22Rv1 (cell line): ENCODE data around the gene KCTD13.

Source experiments
- CTCF ChIP-seq: fragments of 450-650 bp; IDR thresholded peaks from 2 replicates; pipeline ENCODE4 v1.5.1; 2017; ENCODE audit warnings: mild to moderate bottlenecking
- ZFX ChIP-seq: fragments of 450-650 bp; IDR thresholded peaks from 2 replicates; pipeline ENCODE4 v1.6.1; 2017; ENCODE audit warnings: antibody characterized with exemption, borderline replicate concordance

GRCh38 chr16:29900888-29901606 lies 25.0 kb downstream of the KCTD13 start:
- TF ChIP-seq CTCF (no peak), ZFX (no peak)
